Mucosa of rectum (tissue), 2 donors: ENCODE results near the gene STAG2.
"Not testable (repeated sequence)": the region's sequence is repeated elsewhere in the genome, so short reads cannot be mapped to it uniquely, and the experiment has no call there.

Source experiments
- H3K27ac ChIP-seq, 2 donors: one replicate each; pipeline ENCODE4 v1.7.0; 2013; ENCODE audit warnings: inconsistent platforms in 2 of 2, low read depth in 2 of 2, low read length in 2 of 2
- H3K27me3 ChIP-seq, 2 donors: one replicate each; pipeline ENCODE4 v1.7.0; 2013; ENCODE audit warnings: low read length in 2 of 2; ENCODE audit not compliant: control insufficient read depth in 2 of 2, insufficient read depth in 2 of 2
- H3K36me3 ChIP-seq, 2 donors: one replicate each; pipeline ENCODE4 v1.7.0; 2013; ENCODE audit warnings: low read length in 2 of 2; ENCODE audit not compliant: control insufficient read depth in 2 of 2, insufficient read depth in 2 of 2
- H3K4me1 ChIP-seq, 2 donors: one replicate each; pipeline ENCODE4 v1.7.0; 2013; ENCODE audit warnings: low read length in 2 of 2, mild to moderate bottlenecking in 1 of 2; ENCODE audit not compliant: control insufficient read depth in 2 of 2, insufficient read depth in 2 of 2
- H3K4me3 ChIP-seq, 2 donors: one replicate each; pipeline ENCODE4 v1.7.0; 2013; ENCODE audit warnings: low read length in 2 of 2
- H3K9ac ChIP-seq, 2 donors: one replicate each; pipeline ENCODE4 v1.7.0; 2013; ENCODE audit warnings: low read length in 2 of 2, low read depth in 1 of 2, mild to moderate bottlenecking in 1 of 2
- H3K9me3 ChIP-seq, 2 donors: one replicate each; pipeline ENCODE4 v1.7.0; 2013; ENCODE audit warnings: low read length in 2 of 2; ENCODE audit not compliant: control insufficient read depth in 2 of 2
- donor health status: healthy.
- donor health status: Normal muscosa, but diverticular disease.

STAG2 gene

DNA sequence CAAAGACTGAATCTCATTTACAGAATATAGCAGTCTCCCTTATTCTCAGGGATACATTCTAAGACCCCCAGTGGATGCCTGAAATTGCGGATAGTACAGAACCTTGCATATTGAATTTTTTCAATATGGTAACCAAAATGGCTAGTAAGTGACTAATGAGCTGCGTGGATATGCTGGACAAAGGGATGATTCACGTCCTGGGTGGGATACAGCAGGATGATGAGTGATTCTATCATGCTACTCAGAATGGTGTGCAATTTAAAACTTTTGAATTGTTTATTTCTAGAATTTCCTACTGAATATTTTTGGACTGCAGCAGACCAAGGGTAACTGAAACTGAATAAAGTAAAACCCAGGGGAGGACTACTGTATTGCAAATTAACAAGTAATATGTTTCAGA lies 66.7 kb downstream of the STAG2 start:
- H3K4me1 ChIP-seq: no peaks in the 10 kb centered on the region
- H3K9me3 ChIP-seq: no peaks in the 10 kb centered on the region
- H3K36me3 ChIP-seq: no peaks in the 10 kb centered on the region
- H3K4me3 ChIP-seq: no peak overlapping the region
- H3K27me3 ChIP-seq: no peaks in the 10 kb centered on the region
- no peak overlapping the region for H3K27ac ChIP-seq
- H3K9ac ChIP-seq: no peak overlapping the region

DNA sequence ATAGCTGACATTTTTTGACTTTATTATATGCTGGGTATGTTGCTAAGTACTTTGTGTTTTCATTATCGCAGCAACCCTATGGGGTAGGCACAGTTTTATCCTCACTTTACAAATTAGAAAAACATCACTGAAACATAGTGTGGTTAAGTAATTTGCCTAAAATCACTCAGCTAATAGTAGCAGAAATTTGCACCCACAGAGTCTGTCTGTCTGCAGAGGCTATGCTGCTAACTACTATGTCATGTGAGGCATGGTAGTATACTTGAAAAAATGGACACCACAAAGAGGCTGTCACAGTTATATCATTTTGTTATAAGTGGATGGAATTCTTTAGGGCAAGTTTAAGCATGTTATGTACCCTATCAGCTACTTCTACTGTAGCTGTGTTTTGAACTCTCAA lies 69.0 kb downstream of the STAG2 start:
- no peak overlapping the region for H3K4me3 ChIP-seq
- no peak overlapping the region for H3K9ac ChIP-seq
- peaks cover 0 to 2% of the 10 kb centered on the region in 2 donors for H3K36me3 ChIP-seq
- H3K27me3 ChIP-seq: no peaks in the 10 kb centered on the region
- H3K9me3 ChIP-seq: no peaks in the 10 kb centered on the region
- no peak overlapping the region for H3K27ac ChIP-seq
- no peaks in the 10 kb centered on the region for H3K4me1 ChIP-seq

DNA sequence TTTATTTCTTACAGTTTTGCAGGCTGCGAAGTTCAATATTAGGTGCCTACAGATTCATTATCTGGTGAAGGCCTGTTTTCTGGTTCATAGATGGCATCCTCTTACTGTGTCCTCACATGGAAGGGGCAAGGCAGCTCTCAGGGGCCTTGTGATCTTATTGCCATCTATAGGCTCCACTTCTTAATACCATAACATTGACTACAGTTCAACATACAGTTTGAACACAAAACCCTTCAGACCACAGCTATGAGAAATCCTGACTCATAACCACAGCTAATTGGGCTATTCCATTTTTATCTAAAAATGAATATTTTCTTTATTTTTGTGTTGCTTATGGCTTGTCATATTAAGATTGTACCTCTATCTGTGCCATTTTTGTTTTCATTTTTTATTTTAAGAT lies 72.3 kb downstream of the STAG2 start:
- no peaks in the 10 kb centered on the region for H3K9me3 ChIP-seq
- H3K27me3 ChIP-seq: no peaks in the 10 kb centered on the region
- H3K9ac ChIP-seq: no peak overlapping the region
- H3K36me3 ChIP-seq: peaks cover 2% of the 10 kb centered on the region in 2 donors
- no peak overlapping the region for H3K27ac ChIP-seq
- no peaks in the 10 kb centered on the region for H3K4me1 ChIP-seq
- H3K4me3 ChIP-seq: no peak overlapping the region

DNA sequence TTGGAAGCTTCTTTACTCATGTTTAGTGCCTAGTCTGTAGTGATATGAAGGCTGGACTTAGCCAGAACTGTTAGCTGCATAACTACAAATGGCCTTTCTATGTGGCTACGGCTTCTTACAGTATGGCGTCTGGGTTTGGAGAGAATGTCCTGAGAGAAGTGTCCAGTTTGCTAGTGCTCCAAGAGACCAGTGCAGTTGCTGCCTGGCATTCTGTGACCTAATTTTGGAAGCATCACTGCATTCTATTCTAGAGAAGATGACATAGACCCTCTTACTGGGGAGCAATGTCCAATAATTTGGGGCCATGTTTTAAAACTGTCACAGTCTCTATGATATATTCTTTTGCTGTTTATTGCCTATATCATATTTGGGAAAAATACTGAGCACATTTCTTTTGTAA lies 74.2 kb downstream of the STAG2 start:
- peaks cover 2 to 3% of the 10 kb centered on the region in 2 donors for H3K36me3 ChIP-seq

DNA sequence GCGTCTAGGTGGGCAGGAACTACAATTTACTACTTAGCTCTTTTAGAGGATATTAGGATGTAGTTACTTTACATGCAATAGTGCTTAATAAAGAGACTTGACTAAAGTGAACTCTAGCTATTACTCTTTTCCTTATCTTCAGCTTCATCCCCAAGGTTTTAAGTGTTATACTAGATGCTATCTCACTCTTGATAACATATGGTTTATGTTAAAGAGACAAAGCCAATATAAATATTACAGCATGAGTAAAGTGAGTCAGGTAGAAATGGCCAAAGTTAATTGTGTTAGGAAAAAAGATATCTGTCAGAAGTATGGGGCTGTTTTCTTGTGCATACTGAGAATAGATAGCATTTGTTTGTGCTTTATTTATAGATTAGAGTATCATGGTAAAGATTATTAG lies 80.5 kb downstream of the STAG2 start:
- peaks cover 0 to 3% of the 10 kb centered on the region in 2 donors for H3K36me3 ChIP-seq
- no peaks in the 10 kb centered on the region for H3K4me1 ChIP-seq
- H3K27ac ChIP-seq: no peak overlapping the region
- H3K9ac ChIP-seq: no peak overlapping the region
- H3K27me3 ChIP-seq: no peaks in the 10 kb centered on the region
- no peak overlapping the region for H3K4me3 ChIP-seq
- H3K9me3 ChIP-seq: no peaks in the 10 kb centered on the region

More for the DNA sequence above, 74.2 kb downstream of the STAG2 start:
- H3K27ac ChIP-seq: no peak overlapping the region
- H3K4me3 ChIP-seq: no peak overlapping the region
- no peaks in the 10 kb centered on the region for H3K27me3 ChIP-seq
- H3K4me1 ChIP-seq: no peaks in the 10 kb centered on the region
- no peak overlapping the region for H3K9ac ChIP-seq
- H3K9me3 ChIP-seq: no peaks in the 10 kb centered on the region

DNA sequence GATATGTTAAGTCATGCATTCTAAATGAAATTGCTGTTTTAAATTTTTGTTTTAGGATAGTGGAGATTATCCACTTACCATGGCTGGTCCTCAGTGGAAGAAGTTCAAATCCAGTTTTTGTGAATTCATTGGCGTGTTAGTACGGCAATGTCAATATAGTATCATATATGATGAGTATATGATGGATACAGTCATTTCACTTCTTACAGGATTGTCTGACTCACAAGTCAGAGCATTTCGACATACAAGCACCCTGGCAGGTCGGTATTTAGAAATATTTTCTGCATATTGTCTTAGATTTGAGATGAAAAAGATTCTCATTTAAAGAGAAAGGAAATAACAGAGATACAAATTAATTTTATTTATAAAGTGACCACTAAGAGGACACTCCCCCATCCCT lies 83.6 kb downstream of the STAG2 start:
- Histone ChIP-seq H3K4me3 (no peak overlapping the region), H3K9ac (no peak overlapping the region), H3K27me3 (no peaks in the 10 kb centered on the region), H3K9me3 (no peaks in the 10 kb centered on the region), H3K4me1 (no peaks in the 10 kb centered on the region), H3K36me3 (peaks cover 4 to 8% of the 10 kb centered on the region in 2 donors), H3K27ac (no peak overlapping the region)

DNA sequence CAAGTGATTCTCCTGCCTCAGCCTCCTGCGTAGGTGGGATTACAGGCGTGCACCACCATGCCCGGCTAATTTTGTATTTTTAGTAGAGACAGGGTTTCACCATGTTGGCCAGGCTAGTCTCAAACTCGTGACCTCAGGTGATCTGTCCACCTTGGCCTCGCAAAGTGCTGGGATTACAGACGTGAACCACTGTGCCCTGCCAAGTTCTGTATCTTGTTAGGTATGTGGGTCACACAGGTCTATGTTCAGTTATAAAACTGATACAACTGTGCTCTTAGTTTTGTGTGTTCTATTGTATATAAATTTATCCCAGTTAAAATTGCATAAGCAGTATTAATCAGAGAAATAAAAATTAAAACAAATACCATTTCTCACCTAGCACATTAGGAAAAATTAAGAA lies 122.9 kb downstream of the STAG2 start:
- not testable (repeated sequence) for H3K9ac ChIP-seq, H3K4me3 ChIP-seq, H3K4me1 ChIP-seq, H3K27ac ChIP-seq, H3K27me3 ChIP-seq, H3K9me3 ChIP-seq
- peaks cover 24 to 29% of the 10 kb centered on the region in 2 donors for H3K36me3 ChIP-seq

DNA sequence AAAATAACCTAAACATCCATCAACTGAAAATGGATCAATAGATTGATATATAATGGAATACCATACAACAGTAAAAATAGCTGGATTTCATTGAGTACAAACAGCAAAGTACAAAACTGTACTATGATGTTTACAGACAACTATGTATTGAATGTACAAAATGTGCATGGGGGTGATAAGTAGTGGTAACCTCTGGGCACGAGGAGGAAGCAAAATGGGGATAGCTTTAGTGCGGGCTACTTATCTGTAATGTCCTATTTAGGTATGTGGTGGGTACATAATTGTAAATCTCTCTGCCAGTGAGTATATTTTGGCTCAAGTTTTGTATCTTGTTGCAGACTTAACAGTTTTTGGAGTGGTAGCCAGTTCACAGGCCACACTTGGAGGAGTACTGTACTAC lies 123.6 kb downstream of the STAG2 start:
- Histone ChIP-seq H3K4me3 (no peak overlapping the region), H3K9me3 (no peaks in the 10 kb centered on the region), H3K36me3 (peaks cover 27 to 29% of the 10 kb centered on the region in 2 donors), H3K27ac (no peak overlapping the region), H3K9ac (no peak overlapping the region), H3K4me1 (no peaks in the 10 kb centered on the region), H3K27me3 (no peaks in the 10 kb centered on the region)

DNA sequence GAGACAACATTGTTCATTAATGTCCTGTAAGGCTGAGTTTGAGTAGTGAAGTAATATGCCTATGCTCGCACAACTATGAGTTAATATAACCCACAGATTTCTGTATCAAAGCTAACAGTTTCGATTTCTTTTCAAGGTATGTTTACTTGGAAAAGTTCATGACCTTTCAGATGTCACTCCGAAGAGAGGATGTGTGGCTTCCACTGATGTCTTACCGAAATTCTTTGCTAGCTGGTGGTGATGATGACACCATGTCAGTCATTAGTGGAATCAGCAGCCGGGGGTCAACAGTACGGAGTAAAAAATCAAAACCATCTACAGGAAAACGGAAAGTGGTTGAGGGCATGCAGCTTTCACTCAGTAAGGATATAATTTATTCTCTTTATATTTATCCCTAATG lies 124.9 kb downstream of the STAG2 start:
- H3K9ac ChIP-seq: no peak overlapping the region
- peaks cover 34 to 40% of the 10 kb centered on the region in 2 donors for H3K36me3 ChIP-seq
- H3K27me3 ChIP-seq: no peaks in the 10 kb centered on the region
- no peaks in the 10 kb centered on the region for H3K4me1 ChIP-seq
- H3K27ac ChIP-seq: no peak overlapping the region
- no peaks in the 10 kb centered on the region for H3K9me3 ChIP-seq
- no peak overlapping the region for H3K4me3 ChIP-seq

DNA sequence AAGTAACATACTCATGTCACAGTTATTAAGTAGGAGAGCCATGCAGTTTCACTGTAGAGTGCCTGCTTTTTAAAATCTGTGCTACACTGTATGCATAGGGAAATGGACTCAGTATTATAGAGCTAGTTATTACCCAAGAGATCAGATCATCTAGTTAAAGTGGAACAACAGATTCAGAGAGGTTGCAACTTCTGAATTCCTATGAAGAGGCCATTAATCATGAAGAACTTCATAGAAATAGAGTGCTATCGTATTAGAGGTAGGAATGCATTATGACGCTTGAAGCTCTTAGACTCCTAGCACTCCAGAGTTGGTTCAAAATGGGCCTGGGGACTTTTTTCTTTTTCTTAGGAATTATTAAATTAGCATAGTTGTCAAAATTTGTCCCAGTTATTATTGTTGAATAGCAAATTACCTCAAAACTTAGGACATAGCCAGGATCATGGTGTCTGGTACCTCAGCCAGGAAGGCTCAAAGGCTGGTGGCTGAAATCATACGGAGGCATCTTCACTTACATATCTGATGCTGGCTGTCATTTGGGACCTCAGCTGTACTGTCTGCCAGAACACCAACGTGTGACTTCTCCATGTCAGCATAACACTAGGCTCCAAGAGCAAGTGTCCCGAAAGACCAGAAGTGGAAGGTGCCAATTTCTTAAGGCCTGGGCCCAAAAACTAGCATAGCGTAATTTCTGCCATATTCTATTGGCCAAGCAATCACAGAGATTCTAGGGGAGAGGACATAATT lies 125.7 kb downstream of the STAG2 start:
- Histone ChIP-seq H3K4me3 (no peak overlapping the region), H3K9ac (no peak overlapping the region), H3K36me3 (peaks cover 34 to 38% of the 10 kb centered on the region in 2 donors), H3K4me1 (no peaks in the 10 kb centered on the region), H3K27ac (no peak overlapping the region), H3K27me3 (no peaks in the 10 kb centered on the region), H3K9me3 (no peaks in the 10 kb centered on the region)
